BLaER1 (cell line): ENCODE data around the gene TNFRSF13B.

ENCODE experiments used
- H3K27ac ChIP-seq: shearing (Covaris generic); formaldehyde crosslinking; 2 replicates; pipeline ENCODE4 v1.8.1; 2022
- H3K27me3 ChIP-seq: shearing (Covaris generic); formaldehyde crosslinking; 2 replicates; pipeline ENCODE4 v1.8.1; 2022
- H3K36me3 ChIP-seq: shearing (Covaris generic); formaldehyde crosslinking; 2 replicates; pipeline ENCODE4 v1.8.1; 2022
- H3K4me1 ChIP-seq: shearing (Covaris generic); formaldehyde crosslinking; 2 replicates; pipeline ENCODE4 v1.8.1; 2022
- H3K4me2 ChIP-seq: shearing (Covaris generic); formaldehyde crosslinking; 2 replicates; pipeline ENCODE4 v1.8.1; 2022
- H3K4me3 ChIP-seq: shearing (Covaris generic); formaldehyde crosslinking; 2 replicates; pipeline ENCODE4 v1.8.1; 2022
- H3K9ac ChIP-seq: shearing (Covaris generic); formaldehyde crosslinking; 2 replicates; pipeline ENCODE4 v1.8.1; 2022
- H3K9me3 ChIP-seq: shearing (Covaris generic); formaldehyde crosslinking; 2 replicates; pipeline ENCODE4 v1.8.1; 2022
- H4K20me1 ChIP-seq: shearing (Covaris generic); formaldehyde crosslinking; 2 replicates; pipeline ENCODE4 v1.8.1; 2022
- Cebpa-rat ChIP-seq: shearing (Covaris generic); IDR thresholded peaks from 2 replicates; pipeline ENCODE4 v1.8.1; 2022

The TNFRSF13B gene

GRCh38 chr17:16889088-16889465, 82.8 kb downstream of the TNFRSF13B start:
- Histone ChIP-seq H3K4me3 (no peak overlapping the region), H3K4me1 (peaks cover 7% of the 10 kb centered on the region), H3K9ac (no peak overlapping the region), H3K36me3 (no peaks in the 10 kb centered on the region), H3K9me3 (no peaks in the 10 kb centered on the region), H3K27me3 (no peaks in the 10 kb centered on the region), H4K20me1 (no peaks in the 10 kb centered on the region), H3K4me2 (no peak overlapping the region), H3K27ac (no peak overlapping the region)
- TF ChIP-seq Cebpa-rat = no peak
